Measurements from ENCODE around the gene RERE.

Gene RERE

DNA sequence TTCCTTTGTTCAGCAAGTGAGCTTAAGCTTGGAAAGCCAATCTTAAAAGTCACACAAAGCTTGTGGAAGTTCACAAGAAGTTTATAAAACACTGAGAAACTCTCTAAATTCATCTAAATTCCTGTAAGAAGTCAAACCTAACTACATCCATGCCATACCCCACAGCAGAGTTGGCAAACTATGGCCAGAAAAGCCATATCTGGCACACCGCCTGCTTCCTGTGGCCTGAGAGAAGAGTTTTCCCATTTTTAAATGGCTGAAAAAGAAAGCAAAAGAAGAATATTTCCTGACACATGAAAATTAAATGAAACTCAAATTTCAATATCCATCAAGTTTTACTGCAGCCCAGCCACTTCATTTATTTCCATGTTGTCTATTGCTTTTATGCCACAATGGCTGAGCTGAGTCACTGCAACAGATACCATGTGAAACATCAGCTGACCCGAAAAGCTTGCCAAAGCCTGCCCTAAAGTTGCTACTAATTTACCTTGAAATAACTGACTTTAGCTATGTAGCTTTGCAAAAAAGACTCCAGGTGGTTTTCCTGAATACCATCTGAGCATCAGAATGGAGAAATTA is 262.4 kb downstream of the RERE start:
- no peaks in the 10 kb centered on the region for H3K27me3 ChIP-seq (ENCODE audit: insufficient read depth, low read length)
- H3K36me3 ChIP-seq (ENCODE audit: control insufficient read depth in 1 of 2, insufficient read depth in 2 of 2, low read length in 2 of 2) = peaks cover 0 to 14% of the 10 kb centered on the region in 2 experiments
- H3K4me2 ChIP-seq (ENCODE audit: low read length) = no peak overlapping the region
- no peak overlapping the region for H2BK120ac ChIP-seq (ENCODE audit: insufficient read depth, low read length, poor library complexity)
- no peak overlapping the region for H3K23ac ChIP-seq (ENCODE audit: low read length)
- no peak overlapping the region for H4K12ac ChIP-seq (ENCODE audit: low read depth, low read length)
- no peak overlapping the region for H2AK5ac ChIP-seq (ENCODE audit: low read length)
- no peak overlapping the region for H3K4me3 ChIP-seq (ENCODE audit: low read depth, low read length)
- H3K18ac ChIP-seq (ENCODE audit: low read length) = no peak overlapping the region
- no peaks in the 10 kb centered on the region for H3K79me1 ChIP-seq (ENCODE audit: low read length)
- peaks cover 0 to 4% of the 10 kb centered on the region in 2 experiments for H3K4me1 ChIP-seq (ENCODE audit: control insufficient read depth in 1 of 2, insufficient read depth in 2 of 2, low read length in 2 of 2)
- H3K4ac ChIP-seq (ENCODE audit: low read depth, low read length) = no peak overlapping the region
- no peak overlapping the region for H2BK5ac ChIP-seq (ENCODE audit: low read depth, low read length, poor library complexity)
- DNase-seq = no peak
- H3K9me3 ChIP-seq (ENCODE audit: insufficient read depth, low read depth, low read length) = peaks cover 5% of the 10 kb centered on the region
- H3K79me2 ChIP-seq (ENCODE audit: control insufficient read depth, insufficient read depth, low read length, poor library complexity) = no peaks in the 10 kb centered on the region
- H3K9ac ChIP-seq (ENCODE audit: low read length) = no peak overlapping the region
- no peak overlapping the region for H3K14ac ChIP-seq (ENCODE audit: low read length)
- no CpG with 5 or more reads among the region's 2 CpGs for WGBS (ENCODE audit: extremely low coverage, insufficient coverage, insufficient read length)
- H4K91ac ChIP-seq (ENCODE audit: low read depth, low read length) = no peak overlapping the region
- no peak overlapping the region for H2AFZ ChIP-seq (ENCODE audit: insufficient read depth, low read length, poor library complexity)
- no peak overlapping the region for H2BK12ac ChIP-seq (ENCODE audit: low read length)
- H4K8ac ChIP-seq (ENCODE audit: low read depth, low read length) = no peak overlapping the region
- no peak overlapping the region for H3K27ac ChIP-seq (ENCODE audit: low read depth, low read length)

DNA sequence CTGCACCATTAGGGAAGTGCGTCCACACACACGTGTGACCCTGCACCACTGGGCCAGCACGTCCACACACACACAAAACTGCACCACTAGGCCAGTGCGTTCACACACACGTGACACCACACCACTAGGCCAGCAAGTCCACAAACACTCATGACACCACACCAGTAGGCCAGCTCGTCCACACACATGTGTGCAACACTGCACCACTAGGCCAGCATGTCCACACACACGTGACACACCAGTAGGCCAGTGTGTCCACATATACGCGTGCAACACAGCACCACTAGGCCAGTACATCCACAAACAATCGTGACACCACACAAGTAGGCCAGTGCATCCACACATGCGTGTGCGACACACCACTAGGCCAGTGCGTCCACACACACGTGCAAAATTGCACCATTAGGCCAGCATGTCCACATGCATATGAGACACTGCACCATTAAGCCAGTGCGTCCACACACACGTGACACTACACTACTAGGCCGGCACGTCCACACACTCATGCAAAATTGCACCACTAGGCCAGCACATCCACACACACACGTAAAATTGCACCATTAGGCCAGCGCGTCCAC is 264.5 kb downstream of the RERE start:
- no peak overlapping the region for H2BK5ac ChIP-seq (ENCODE audit: low read depth, low read length, poor library complexity)
- peak overlapping the region; percentile 62 for H3K23ac ChIP-seq (ENCODE audit: low read length)
- no peak overlapping the region for H2AFZ ChIP-seq (ENCODE audit: insufficient read depth, low read length, poor library complexity)
- peaks cover 5% of the 10 kb centered on the region for H3K9me3 ChIP-seq (ENCODE audit: insufficient read depth, low read depth, low read length)
- H3K4ac ChIP-seq (ENCODE audit: low read depth, low read length) = no peak overlapping the region
- H2BK12ac ChIP-seq (ENCODE audit: low read length) = no peak overlapping the region
- H3K4me3 ChIP-seq (ENCODE audit: low read depth, low read length) = peak overlapping the region; percentile 14
- no peaks in the 10 kb centered on the region for H3K27me3 ChIP-seq (ENCODE audit: insufficient read depth, low read length)
- no peak overlapping the region for H4K8ac ChIP-seq (ENCODE audit: low read depth, low read length)
- H3K4me1 ChIP-seq (ENCODE audit: control insufficient read depth in 1 of 2, insufficient read depth in 2 of 2, low read length in 2 of 2) = peaks cover 0 to 4% of the 10 kb centered on the region in 2 experiments
- H3K36me3 ChIP-seq (ENCODE audit: control insufficient read depth in 1 of 2, insufficient read depth in 2 of 2, low read length in 2 of 2) = peaks cover 0 to 14% of the 10 kb centered on the region in 2 experiments
- H2BK120ac ChIP-seq (ENCODE audit: insufficient read depth, low read length, poor library complexity) = no peak overlapping the region
- no peak overlapping the region for H4K12ac ChIP-seq (ENCODE audit: low read depth, low read length)
- WGBS (ENCODE audit: extremely low coverage, insufficient coverage, insufficient read length) = no CpG with 5 or more reads among the region's 21 CpGs
- DNase-seq = no peak
- H3K4me2 ChIP-seq (ENCODE audit: low read length) = no peak overlapping the region
- no peaks in the 10 kb centered on the region for H3K79me2 ChIP-seq (ENCODE audit: control insufficient read depth, insufficient read depth, low read length, poor library complexity)
- H3K27ac ChIP-seq (ENCODE audit: low read depth, low read length) = no peak overlapping the region
- H3K14ac ChIP-seq (ENCODE audit: low read length) = no peak overlapping the region
- H4K91ac ChIP-seq (ENCODE audit: low read depth, low read length) = no peak overlapping the region
- H3K9ac ChIP-seq (ENCODE audit: low read length) = no peak overlapping the region
- peak overlapping the region; percentile 0 for H3K18ac ChIP-seq (ENCODE audit: low read length)
- no peaks in the 10 kb centered on the region for H3K79me1 ChIP-seq (ENCODE audit: low read length)
- no peak overlapping the region for H2AK5ac ChIP-seq (ENCODE audit: low read length)

DNA sequence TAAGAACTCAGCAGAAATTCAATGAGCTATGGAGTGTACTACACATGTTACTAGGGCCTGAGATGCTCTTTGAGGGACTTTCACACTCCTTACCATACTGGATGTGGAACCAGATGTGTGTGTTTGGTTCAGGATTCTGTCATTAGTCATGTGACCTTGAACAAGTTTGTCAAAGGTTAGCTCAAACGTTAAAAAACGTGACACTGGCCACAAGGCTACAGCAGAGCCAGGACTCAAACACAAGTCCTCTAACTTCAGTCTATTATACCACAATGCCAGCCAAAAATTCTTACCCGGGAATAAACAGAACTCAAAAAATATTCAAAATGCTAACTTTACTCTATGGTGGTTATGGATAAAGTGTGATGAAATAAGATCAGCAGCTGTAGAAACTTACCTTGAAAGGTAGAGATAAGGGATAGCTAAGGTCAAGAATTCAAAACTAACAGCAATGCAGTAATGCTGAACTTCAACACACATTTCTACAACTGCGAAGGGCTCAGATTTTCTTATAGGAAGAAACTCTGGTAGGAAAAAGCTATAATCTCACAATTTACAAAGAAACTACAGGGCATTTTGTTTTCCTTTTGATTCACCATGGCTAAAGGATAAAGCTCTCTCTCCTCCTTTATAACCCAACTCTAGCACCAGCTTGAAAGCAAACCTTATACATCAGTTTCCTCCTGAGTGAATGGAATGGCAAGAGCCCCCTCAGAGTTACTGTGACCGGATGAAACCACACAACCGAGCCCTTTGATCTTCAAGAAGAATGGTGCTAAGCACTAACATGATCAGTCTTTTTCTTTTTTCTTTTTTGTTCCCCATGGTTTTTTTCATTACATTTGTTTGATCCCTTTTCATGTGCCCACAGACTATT is 265.6 kb downstream of the RERE start:
- no peaks in the 10 kb centered on the region for H3K79me1 ChIP-seq (ENCODE audit: low read length)
- no peak overlapping the region for H2BK120ac ChIP-seq (ENCODE audit: insufficient read depth, low read length, poor library complexity)
- H4K12ac ChIP-seq (ENCODE audit: low read depth, low read length) = no peak overlapping the region
- no peak overlapping the region for H2AK5ac ChIP-seq (ENCODE audit: low read length)
- H3K9ac ChIP-seq (ENCODE audit: low read length) = no peak overlapping the region
- H3K79me2 ChIP-seq (ENCODE audit: control insufficient read depth, insufficient read depth, low read length, poor library complexity) = no peaks in the 10 kb centered on the region
- H3K27me3 ChIP-seq (ENCODE audit: insufficient read depth, low read length) = no peaks in the 10 kb centered on the region
- peak in 1 of 2 donors; percentile 32 for DNase-seq
- H3K14ac ChIP-seq (ENCODE audit: low read length) = no peak overlapping the region
- H3K18ac ChIP-seq (ENCODE audit: low read length) = no peak overlapping the region
- no peak overlapping the region for H4K8ac ChIP-seq (ENCODE audit: low read depth, low read length)
- H2AFZ ChIP-seq (ENCODE audit: insufficient read depth, low read length, poor library complexity) = no peak overlapping the region
- no peak overlapping the region for H2BK12ac ChIP-seq (ENCODE audit: low read length)
- H2BK5ac ChIP-seq (ENCODE audit: low read depth, low read length, poor library complexity) = no peak overlapping the region
- H3K36me3 ChIP-seq (ENCODE audit: control insufficient read depth in 1 of 2, insufficient read depth in 2 of 2, low read length in 2 of 2) = peaks cover 0 to 12% of the 10 kb centered on the region in 2 experiments
- no peak overlapping the region for H4K91ac ChIP-seq (ENCODE audit: low read depth, low read length)
- no peak overlapping the region for H3K23ac ChIP-seq (ENCODE audit: low read length)
- peaks cover 0 to 4% of the 10 kb centered on the region in 2 experiments for H3K4me1 ChIP-seq (ENCODE audit: control insufficient read depth in 1 of 2, insufficient read depth in 2 of 2, low read length in 2 of 2)
- peaks cover 5% of the 10 kb centered on the region for H3K9me3 ChIP-seq (ENCODE audit: insufficient read depth, low read depth, low read length)
- no peak overlapping the region for H3K4me3 ChIP-seq (ENCODE audit: low read depth, low read length)
- H3K4ac ChIP-seq (ENCODE audit: low read depth, low read length) = no peak overlapping the region
- WGBS (ENCODE audit: extremely low coverage, insufficient coverage, insufficient read length) = no CpG with 5 or more reads among the region's 6 CpGs
- H3K27ac ChIP-seq (ENCODE audit: low read depth, low read length) = no peak overlapping the region
- H3K4me2 ChIP-seq (ENCODE audit: low read length) = no peak overlapping the region

DNA sequence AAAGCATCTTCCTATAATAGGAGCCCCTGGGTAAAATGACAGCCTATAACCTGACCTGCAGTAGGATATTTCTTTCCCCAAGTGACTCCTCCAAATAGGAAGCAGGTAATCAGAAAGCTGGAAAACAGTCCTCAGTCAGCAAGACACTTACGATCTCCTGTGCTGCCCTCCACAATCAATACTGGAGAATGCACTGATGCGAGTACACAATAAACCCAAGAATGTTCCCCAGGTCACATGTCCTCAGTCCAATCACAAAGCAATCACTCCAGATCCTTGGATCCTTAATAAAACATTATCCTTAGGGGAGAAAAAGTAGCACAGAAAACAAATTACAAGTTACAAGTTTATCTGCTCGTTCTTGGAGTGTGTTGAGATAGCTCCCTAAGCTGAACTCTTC is 266.4 kb downstream of the RERE start:
- Histone ChIP-seq H2AK5ac (ENCODE audit: low read length) (no peak overlapping the region), H3K18ac (ENCODE audit: low read length) (no peak overlapping the region), H3K4me3 (ENCODE audit: low read depth, low read length) (no peak overlapping the region), H3K79me2 (ENCODE audit: control insufficient read depth, insufficient read depth, low read length, poor library complexity) (no peaks in the 10 kb centered on the region), H2BK12ac (ENCODE audit: low read length) (no peak overlapping the region), H3K14ac (ENCODE audit: low read length) (no peak overlapping the region), H3K9ac (ENCODE audit: low read length) (no peak overlapping the region), H3K9me3 (ENCODE audit: insufficient read depth, low read depth, low read length) (peaks cover 5% of the 10 kb centered on the region), H3K4ac (ENCODE audit: low read depth, low read length) (no peak overlapping the region), H3K36me3 (ENCODE audit: control insufficient read depth in 1 of 2, insufficient read depth in 2 of 2, low read length in 2 of 2) (peaks cover 2 to 10% of the 10 kb centered on the region in 2 experiments), H3K27me3 (ENCODE audit: insufficient read depth, low read length) (no peaks in the 10 kb centered on the region), H3K79me1 (ENCODE audit: low read length) (no peaks in the 10 kb centered on the region), H4K91ac (ENCODE audit: low read depth, low read length) (no peak overlapping the region), H2BK120ac (ENCODE audit: insufficient read depth, low read length, poor library complexity) (no peak overlapping the region), H4K8ac (ENCODE audit: low read depth, low read length) (no peak overlapping the region), H3K4me2 (ENCODE audit: low read length) (no peak overlapping the region), H3K23ac (ENCODE audit: low read length) (no peak overlapping the region), H3K27ac (ENCODE audit: low read depth, low read length) (no peak overlapping the region), H2AFZ (ENCODE audit: insufficient read depth, low read length, poor library complexity) (no peak overlapping the region), H4K12ac (ENCODE audit: low read depth, low read length) (no peak overlapping the region), H2BK5ac (ENCODE audit: low read depth, low read length, poor library complexity) (no peak overlapping the region), H3K4me1 (ENCODE audit: control insufficient read depth in 1 of 2, insufficient read depth in 2 of 2, low read length in 2 of 2) (peaks cover 0 to 4% of the 10 kb centered on the region in 2 experiments)
- DNase-seq = no peak
- WGBS (ENCODE audit: extremely low coverage, insufficient coverage, insufficient read length) = no CpG with 5 or more reads among the region's 3 CpGs
